Measurements from ENCODE around the gene DDX1.

DNA sequence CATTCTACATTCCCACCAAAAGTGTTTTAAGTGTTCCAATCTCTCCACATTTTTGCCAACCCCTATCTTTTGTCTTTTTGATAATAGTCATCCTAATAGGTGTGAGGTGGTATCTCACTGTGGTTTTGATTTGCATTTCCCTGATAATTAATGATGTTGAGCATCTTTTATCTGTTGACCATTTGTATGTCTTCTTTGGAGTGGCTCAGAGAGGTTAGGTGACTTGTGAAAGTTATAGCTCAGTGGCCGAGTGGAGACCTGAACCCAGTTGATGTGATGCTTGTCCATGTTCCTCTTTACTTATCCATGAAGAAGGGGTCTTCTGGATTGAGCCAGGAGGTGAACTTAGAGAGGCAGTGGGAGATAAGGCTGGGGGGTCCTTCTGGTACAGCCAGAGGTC lies 78.8 kb downstream of the DDX1 start:
- TF ChIP-seq POLR2A (IDR thresholded peaks at IDR 0.05; ENCODE audit: low read length): no peak
- no peak for TF ChIP-seq GATA1 (IDR thresholded peaks at IDR 0.05; ENCODE audit: low read depth, low read length)
